ENCODE results near the gene TMEM269. TPM values are rescaled to one million over a fixed set of nuclear protein-coding genes. Genes with fewer than 3 reads are reported as not detected.

The TMEM269 gene
- total RNA-seq, 2 donors from 2014 or later: 0.14 to 0.62 TPM

DNA sequence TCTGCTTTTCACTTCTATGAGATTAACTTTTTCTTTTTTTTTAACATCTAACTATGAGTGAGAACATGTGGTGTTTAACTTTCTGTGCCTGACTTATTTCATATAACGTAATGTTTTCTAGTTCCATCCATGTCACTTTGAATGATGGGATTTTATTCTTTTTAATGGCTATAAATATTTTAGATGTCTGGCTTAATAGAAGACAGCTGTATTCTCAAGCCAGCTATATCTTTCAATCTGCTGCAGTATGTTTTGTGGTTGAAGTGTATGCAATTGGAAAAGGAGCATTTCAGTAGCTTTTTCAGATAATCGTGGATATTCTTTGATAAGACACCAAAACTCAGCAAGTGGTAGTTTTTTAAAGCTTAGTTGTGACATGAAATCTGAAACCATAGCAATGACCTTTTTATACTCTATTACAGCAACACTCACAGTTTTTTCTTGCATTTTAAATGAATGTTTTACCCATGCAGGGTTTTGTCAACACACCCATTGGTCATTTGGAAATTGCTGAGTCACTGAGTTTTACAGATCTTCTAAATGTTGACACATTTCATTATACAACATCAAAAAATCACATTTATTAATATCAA, 38.1 kb downstream of the TMEM269 start:
- H3K27ac ChIP-seq: no peak overlapping the region
- TF ChIP-seq POLR2AphosphoS5 (IDR thresholded peaks at IDR 0.05): no peak
- TF ChIP-seq, protein P1, sequence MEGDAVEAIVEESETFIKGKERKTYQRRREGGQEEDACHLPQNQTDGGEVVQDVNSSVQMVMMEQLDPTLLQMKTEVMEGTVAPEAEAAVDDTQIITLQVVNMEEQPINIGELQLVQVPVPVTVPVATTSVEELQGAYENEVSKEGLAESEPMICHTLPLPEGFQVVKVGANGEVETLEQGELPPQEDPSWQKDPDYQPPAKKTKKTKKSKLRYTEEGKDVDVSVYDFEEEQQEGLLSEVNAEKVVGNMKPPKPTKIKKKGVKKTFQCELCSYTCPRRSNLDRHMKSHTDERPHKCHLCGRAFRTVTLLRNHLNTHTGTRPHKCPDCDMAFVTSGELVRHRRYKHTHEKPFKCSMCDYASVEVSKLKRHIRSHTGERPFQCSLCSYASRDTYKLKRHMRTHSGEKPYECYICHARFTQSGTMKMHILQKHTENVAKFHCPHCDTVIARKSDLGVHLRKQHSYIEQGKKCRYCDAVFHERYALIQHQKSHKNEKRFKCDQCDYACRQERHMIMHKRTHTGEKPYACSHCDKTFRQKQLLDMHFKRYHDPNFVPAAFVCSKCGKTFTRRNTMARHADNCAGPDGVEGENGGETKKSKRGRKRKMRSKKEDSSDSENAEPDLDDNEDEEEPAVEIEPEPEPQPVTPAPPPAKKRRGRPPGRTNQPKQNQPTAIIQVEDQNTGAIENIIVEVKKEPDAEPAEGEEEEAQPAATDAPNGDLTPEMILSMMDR (IDR thresholded peaks at IDR 0.05): no peak
- no peak for TF ChIP-seq POLR2A (IDR thresholded peaks at IDR 0.05)

GRCh38 chr1:42824481-42825035, 39.8 kb downstream of the TMEM269 start:
- H3K27me3 ChIP-seq (replicated peaks; ENCODE audit: insufficient read depth): no peaks in the 10 kb centered on the region
- 86% methylated on average over 4 of the region's 4 CpGs for WGBS
- H3K4me1 ChIP-seq (replicated peaks): no peaks in the 10 kb centered on the region
- H3K27ac ChIP-seq: no peak overlapping the region
- no peaks in the 10 kb centered on the region for H3K9me3 ChIP-seq
- H3K4me3 ChIP-seq: no peak overlapping the region
- intact Hi-C loops (cut with DNase I): no loop called here
- TF ChIP-seq POLR2AphosphoS5 (IDR thresholded peaks at IDR 0.05) (no peak), POLR2A (IDR thresholded peaks at IDR 0.05) (no peak)
- TF ChIP-seq, protein P1 (IDR thresholded peaks at IDR 0.05): no peak
- no peak for DNase-seq (ENCODE audit: low spot score)
- H3K36me3 ChIP-seq: no peaks in the 10 kb centered on the region

More for the DNA sequence above, 38.1 kb downstream of the TMEM269 start:
- DNase-seq (ENCODE audit: low spot score): no peak
- Histone ChIP-seq H3K4me1 (replicated peaks) (no peaks in the 10 kb centered on the region), H3K36me3 (no peaks in the 10 kb centered on the region), H3K27me3 (replicated peaks; ENCODE audit: insufficient read depth) (no peaks in the 10 kb centered on the region), H3K9me3 (no peaks in the 10 kb centered on the region), H3K4me3 (no peak overlapping the region)
- WGBS: 43% methylated on average over 2 of the region's 2 CpGs
- intact Hi-C loops (cut with DNase I): no loop called here

GRCh38 chr1:42825036-42825851, 40.5 kb downstream of the TMEM269 start:
- 69% methylated on average over 10 of the region's 10 CpGs for WGBS
- intact Hi-C loops (cut with DNase I): no loop called here
- H3K4me1 ChIP-seq (replicated peaks): no peaks in the 10 kb centered on the region
- DNase-seq (ENCODE audit: low spot score): no peak
- no peaks in the 10 kb centered on the region for H3K9me3 ChIP-seq
- H3K36me3 ChIP-seq: no peaks in the 10 kb centered on the region
- no peaks in the 10 kb centered on the region for H3K27me3 ChIP-seq (replicated peaks; ENCODE audit: insufficient read depth)
- H3K27ac ChIP-seq: no peak overlapping the region
- no peak overlapping the region for H3K4me3 ChIP-seq
- no peak for TF ChIP-seq POLR2AphosphoS5 (IDR thresholded peaks at IDR 0.05)
- no peak for TF ChIP-seq POLR2A (IDR thresholded peaks at IDR 0.05)
- TF ChIP-seq, protein P1 (IDR thresholded peaks at IDR 0.05): no peak

DNA sequence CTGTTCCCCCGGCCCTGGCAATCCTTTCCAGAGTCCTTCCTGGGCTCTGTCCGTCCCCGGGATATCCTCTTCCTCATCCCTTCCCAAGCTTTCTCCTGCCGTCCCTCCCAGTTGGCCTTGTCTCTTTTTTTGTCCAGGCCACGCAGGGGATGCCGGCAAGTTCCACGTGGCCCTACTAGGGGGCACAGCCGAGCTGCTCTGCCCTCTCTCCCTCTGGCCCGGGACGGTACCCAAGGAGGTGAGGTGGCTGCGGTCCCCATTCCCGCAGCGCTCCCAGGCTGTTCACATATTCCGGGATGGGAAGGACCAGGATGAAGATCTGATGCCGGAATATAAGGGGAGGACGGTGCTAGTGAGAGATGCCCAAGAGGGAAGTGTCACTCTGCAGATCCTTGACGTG, 45.8 kb downstream of the TMEM269 start:
- no peak for DNase-seq (ENCODE audit: low spot score)
- Histone ChIP-seq H3K36me3 (no peaks in the 10 kb centered on the region), H3K27me3 (replicated peaks; ENCODE audit: insufficient read depth) (no peaks in the 10 kb centered on the region), H3K4me1 (replicated peaks) (no peaks in the 10 kb centered on the region), H3K4me3 (no peak overlapping the region), H3K9me3 (no peaks in the 10 kb centered on the region), H3K27ac (no peak overlapping the region)
- TF ChIP-seq POLR2AphosphoS5 (IDR thresholded peaks at IDR 0.05) (no peak), POLR2A (IDR thresholded peaks at IDR 0.05) (no peak)
- TF ChIP-seq, protein P1 (IDR thresholded peaks at IDR 0.05): no peak
- 89% methylated on average over 16 of the region's 17 CpGs for WGBS
- intact Hi-C loops (cut with DNase I): no loop called here
